ENCODE results near the gene MTM1. TPM values are rescaled to one million over a fixed set of nuclear protein-coding genes. Genes with fewer than 3 reads are reported as not detected.

The MTM1 gene
- total RNA-seq, 1 donor from 2014 or later: 17.8 TPM

GRCh38 chrX:150548251-150548650 lies 20.2 kb upstream of the MTM1 start:
- no peaks in the 10 kb centered on the region for H3K9me3 Mint-ChIP-seq (ENCODE audit: unreplicated experiment)
- TF ChIP-seq, protein P1, sequence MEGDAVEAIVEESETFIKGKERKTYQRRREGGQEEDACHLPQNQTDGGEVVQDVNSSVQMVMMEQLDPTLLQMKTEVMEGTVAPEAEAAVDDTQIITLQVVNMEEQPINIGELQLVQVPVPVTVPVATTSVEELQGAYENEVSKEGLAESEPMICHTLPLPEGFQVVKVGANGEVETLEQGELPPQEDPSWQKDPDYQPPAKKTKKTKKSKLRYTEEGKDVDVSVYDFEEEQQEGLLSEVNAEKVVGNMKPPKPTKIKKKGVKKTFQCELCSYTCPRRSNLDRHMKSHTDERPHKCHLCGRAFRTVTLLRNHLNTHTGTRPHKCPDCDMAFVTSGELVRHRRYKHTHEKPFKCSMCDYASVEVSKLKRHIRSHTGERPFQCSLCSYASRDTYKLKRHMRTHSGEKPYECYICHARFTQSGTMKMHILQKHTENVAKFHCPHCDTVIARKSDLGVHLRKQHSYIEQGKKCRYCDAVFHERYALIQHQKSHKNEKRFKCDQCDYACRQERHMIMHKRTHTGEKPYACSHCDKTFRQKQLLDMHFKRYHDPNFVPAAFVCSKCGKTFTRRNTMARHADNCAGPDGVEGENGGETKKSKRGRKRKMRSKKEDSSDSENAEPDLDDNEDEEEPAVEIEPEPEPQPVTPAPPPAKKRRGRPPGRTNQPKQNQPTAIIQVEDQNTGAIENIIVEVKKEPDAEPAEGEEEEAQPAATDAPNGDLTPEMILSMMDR (IDR thresholded peaks at IDR 0.05; ENCODE audit: unreplicated experiment): no peak
- peaks cover 4% of the 10 kb centered on the region for H3K4me1 Mint-ChIP-seq (ENCODE audit: unreplicated experiment)
- no peak overlapping the region for H3K4me3 Mint-ChIP-seq (ENCODE audit: unreplicated experiment)
- DNase-seq (ENCODE audit: low spot score): no peak
- no peaks in the 10 kb centered on the region for H3K27me3 Mint-ChIP-seq (ENCODE audit: unreplicated experiment)
- no peak overlapping the region for H3K27ac Mint-ChIP-seq (ENCODE audit: unreplicated experiment)
- H3K36me3 Mint-ChIP-seq (ENCODE audit: low read depth, unreplicated experiment): no peaks in the 10 kb centered on the region

DNA sequence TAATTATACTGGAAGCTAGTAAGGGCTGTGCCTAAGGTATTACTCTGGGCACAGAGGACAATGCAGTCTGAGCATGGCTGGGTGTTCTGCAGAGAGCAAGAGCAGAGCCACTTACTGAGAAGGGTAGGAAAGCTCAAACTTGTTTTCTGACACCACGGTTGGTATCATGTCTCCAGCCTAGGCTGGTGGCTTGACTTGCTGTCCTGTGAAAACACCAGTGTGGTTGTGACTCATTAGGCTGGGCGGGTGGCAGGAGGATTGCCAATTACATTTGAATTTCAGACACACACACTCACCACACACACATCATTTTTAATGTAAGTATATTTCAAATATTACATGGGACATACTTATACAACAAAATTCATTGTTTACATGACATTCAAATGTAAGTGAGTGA lies 19.7 kb upstream of the MTM1 start:
- TF ChIP-seq, protein P1 (IDR thresholded peaks at IDR 0.05; ENCODE audit: unreplicated experiment): no peak
- H3K9me3 Mint-ChIP-seq (ENCODE audit: unreplicated experiment): no peaks in the 10 kb centered on the region
- H3K4me3 Mint-ChIP-seq (ENCODE audit: unreplicated experiment): no peak overlapping the region
- H3K4me1 Mint-ChIP-seq (ENCODE audit: unreplicated experiment): peaks cover 4% of the 10 kb centered on the region
- no peaks in the 10 kb centered on the region for H3K27me3 Mint-ChIP-seq (ENCODE audit: unreplicated experiment)
- H3K36me3 Mint-ChIP-seq (ENCODE audit: low read depth, unreplicated experiment): no peaks in the 10 kb centered on the region
- H3K27ac Mint-ChIP-seq (ENCODE audit: unreplicated experiment): no peak overlapping the region
- DNase-seq (ENCODE audit: low spot score): no peak

DNA sequence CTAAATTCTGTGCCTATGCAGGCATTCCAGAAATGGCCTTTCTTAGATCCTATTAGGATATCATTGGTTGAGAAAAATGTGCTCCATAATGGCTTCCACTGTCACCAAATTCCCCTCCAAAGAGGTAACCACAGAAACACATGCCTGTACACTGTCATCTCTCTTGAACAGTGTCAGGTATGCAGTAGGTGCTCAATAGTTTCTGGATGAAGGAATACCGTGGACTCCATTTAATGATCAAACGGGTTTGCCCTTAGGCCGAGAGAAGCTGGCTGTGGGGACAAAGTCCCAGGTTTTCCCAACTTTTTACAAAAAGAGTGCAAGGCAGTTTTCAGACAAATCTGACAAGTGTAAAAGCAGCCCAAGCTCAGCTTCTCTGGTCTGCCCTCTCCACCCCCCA lies 16.5 kb upstream of the MTM1 start:
- H3K9me3 Mint-ChIP-seq (ENCODE audit: unreplicated experiment): no peaks in the 10 kb centered on the region
- H3K36me3 Mint-ChIP-seq (ENCODE audit: low read depth, unreplicated experiment): no peaks in the 10 kb centered on the region
- TF ChIP-seq, protein P1 (IDR thresholded peaks at IDR 0.05; ENCODE audit: unreplicated experiment): no peak
- no peak overlapping the region for H3K4me3 Mint-ChIP-seq (ENCODE audit: unreplicated experiment)
- H3K27me3 Mint-ChIP-seq (ENCODE audit: unreplicated experiment): no peaks in the 10 kb centered on the region
- peaks cover 4% of the 10 kb centered on the region for H3K4me1 Mint-ChIP-seq (ENCODE audit: unreplicated experiment)
- no peak overlapping the region for H3K27ac Mint-ChIP-seq (ENCODE audit: unreplicated experiment)
- no peak for DNase-seq (ENCODE audit: low spot score)

DNA sequence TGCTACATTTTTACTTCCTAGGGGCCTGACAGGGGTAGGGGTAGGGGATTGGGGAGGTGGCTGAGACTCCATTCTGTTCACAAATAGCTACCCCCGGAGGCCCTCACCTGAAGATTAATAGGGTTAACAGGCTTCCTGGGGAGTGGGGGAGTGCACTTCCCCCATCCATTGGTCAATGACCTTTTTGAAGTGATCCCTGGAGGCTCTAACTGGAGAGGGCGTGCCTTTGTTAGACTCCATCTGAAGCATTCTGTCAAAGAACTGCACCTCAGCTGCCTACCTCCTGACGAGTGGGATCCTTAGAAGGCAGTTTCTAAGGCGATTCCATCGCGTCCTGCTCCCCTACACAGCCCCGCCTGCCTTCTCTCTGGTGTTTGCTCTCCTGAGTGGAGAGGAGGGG lies 10.0 kb upstream of the MTM1 start:
- Mint-ChIP-seq H3K36me3 (ENCODE audit: low read depth, unreplicated experiment) (no peaks in the 10 kb centered on the region), H3K9me3 (ENCODE audit: unreplicated experiment) (no peaks in the 10 kb centered on the region), H3K4me3 (ENCODE audit: unreplicated experiment) (no peak overlapping the region), H3K27me3 (ENCODE audit: unreplicated experiment) (no peaks in the 10 kb centered on the region), H3K4me1 (ENCODE audit: unreplicated experiment) (no peaks in the 10 kb centered on the region), H3K27ac (ENCODE audit: unreplicated experiment) (no peak overlapping the region)
- no peak for DNase-seq (ENCODE audit: low spot score)
- TF ChIP-seq, protein P1 (IDR thresholded peaks at IDR 0.05; ENCODE audit: unreplicated experiment): no peak

DNA sequence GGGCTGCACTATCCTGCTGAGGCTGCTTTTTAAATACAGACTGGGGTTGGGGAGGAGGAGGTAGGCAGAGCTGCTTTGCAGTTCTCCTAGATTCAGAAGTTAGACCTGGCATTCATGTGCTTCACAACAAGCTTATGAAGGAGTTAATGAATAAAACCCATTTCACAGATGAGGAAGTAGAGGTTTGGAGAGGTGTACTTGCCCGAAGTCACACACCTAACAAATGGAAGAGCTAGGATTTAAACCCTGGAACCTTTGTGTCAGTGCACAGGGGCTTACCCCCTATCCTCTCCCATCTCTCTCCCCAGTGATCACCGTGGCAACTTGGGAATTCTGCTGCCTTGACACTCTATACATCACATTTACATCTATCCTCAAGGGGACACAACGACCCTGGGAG lies 3.6 kb upstream of the MTM1 start:
- no peaks in the 10 kb centered on the region for H3K27me3 Mint-ChIP-seq (ENCODE audit: unreplicated experiment)
- TF ChIP-seq, protein P1 (IDR thresholded peaks at IDR 0.05; ENCODE audit: unreplicated experiment): no peak
- DNase-seq (ENCODE audit: low spot score): no peak
- H3K4me3 Mint-ChIP-seq (ENCODE audit: unreplicated experiment): no peak overlapping the region
- no peaks in the 10 kb centered on the region for H3K9me3 Mint-ChIP-seq (ENCODE audit: unreplicated experiment)
- H3K4me1 Mint-ChIP-seq (ENCODE audit: unreplicated experiment): peaks cover 6% of the 10 kb centered on the region
- no peak overlapping the region for H3K27ac Mint-ChIP-seq (ENCODE audit: unreplicated experiment)
- H3K36me3 Mint-ChIP-seq (ENCODE audit: low read depth, unreplicated experiment): no peaks in the 10 kb centered on the region

Data from endothelial cell (in vitro differentiated cells).